ENCODE measurements around the gene ABTB1. TPM values are rescaled to one million over a fixed set of nuclear protein-coding genes. Genes with fewer than 3 reads are reported as not detected.
A peak's percentile ranks its signal among the peaks of the same experiment; 100 is the strongest.

The ABTB1 gene
- total RNA-seq, 1 donor from 2014 or later = 7.2 TPM

DNA sequence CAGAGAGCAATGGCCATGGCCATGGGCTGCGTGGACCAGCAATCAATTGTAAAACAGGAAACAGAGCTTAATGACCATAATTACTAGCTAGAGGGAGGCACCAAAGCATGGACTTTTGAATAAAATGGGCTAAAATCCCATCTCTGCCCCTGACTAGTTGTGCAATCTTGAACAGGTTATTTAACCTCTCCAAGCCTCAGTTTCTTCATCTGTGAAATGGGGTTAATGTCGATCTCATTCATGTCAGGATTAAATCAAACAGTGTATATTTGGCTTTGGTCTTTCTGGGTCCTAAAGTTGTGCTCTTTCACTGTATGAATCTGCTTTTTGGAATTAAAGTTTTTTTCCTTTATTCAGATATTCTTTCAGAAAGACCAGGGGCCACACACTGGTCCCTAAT is 36.1 kb downstream of the ABTB1 start:
- no peak overlapping the region for H3K4me3 Mint-ChIP-seq
- no peak overlapping the region for H3K27ac Mint-ChIP-seq (ENCODE audit: unreplicated experiment)
- DNase-seq (ENCODE audit: low read depth, low spot score) = no peak
- H3K4me1 Mint-ChIP-seq = peaks cover 13% of the 10 kb centered on the region
- H3K27me3 Mint-ChIP-seq (ENCODE audit: low read depth) = no peaks in the 10 kb centered on the region
- H3K36me3 Mint-ChIP-seq (ENCODE audit: low read depth) = peaks cover 3% of the 10 kb centered on the region
- H3K9me3 Mint-ChIP-seq = peaks cover 6% of the 10 kb centered on the region
- TF ChIP-seq, protein P1, sequence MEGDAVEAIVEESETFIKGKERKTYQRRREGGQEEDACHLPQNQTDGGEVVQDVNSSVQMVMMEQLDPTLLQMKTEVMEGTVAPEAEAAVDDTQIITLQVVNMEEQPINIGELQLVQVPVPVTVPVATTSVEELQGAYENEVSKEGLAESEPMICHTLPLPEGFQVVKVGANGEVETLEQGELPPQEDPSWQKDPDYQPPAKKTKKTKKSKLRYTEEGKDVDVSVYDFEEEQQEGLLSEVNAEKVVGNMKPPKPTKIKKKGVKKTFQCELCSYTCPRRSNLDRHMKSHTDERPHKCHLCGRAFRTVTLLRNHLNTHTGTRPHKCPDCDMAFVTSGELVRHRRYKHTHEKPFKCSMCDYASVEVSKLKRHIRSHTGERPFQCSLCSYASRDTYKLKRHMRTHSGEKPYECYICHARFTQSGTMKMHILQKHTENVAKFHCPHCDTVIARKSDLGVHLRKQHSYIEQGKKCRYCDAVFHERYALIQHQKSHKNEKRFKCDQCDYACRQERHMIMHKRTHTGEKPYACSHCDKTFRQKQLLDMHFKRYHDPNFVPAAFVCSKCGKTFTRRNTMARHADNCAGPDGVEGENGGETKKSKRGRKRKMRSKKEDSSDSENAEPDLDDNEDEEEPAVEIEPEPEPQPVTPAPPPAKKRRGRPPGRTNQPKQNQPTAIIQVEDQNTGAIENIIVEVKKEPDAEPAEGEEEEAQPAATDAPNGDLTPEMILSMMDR (conservative IDR thresholded peaks at IDR 0.05) = no peak

DNA sequence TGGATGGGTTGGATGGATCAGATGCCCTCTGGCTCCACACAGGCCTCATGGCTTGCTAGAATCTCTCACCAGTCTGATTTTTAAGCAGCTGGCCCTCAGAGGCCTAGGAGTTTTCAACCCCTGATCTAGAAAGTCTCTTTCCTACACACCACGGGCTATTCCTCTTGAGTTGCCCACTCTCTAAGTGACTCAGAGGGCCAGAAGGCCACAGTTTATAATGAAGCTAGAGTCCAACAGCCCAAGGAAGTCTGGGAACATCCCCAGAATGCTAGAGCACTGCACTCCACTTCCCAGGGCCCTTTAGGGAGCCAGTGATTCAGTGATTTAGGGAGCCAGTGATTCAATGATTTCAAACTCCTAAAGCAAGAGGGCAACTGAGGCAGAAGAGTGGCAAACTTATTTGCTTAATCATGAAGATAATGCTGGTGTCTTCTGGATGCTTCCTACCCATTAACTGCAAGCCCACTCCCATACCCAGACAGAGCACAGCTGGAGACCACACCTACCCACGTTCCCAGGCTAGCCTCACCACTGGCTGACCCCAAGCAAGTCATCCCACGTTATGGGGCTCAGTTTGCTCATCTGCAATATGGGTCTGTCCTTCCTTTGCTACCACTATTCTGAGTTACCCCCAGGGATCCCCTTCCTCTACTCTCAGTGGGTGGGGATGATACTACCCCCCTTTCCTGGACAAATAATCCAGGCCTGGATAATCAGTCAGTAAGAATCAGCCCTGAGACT is 36.7 kb downstream of the ABTB1 start:
- peaks cover 2% of the 10 kb centered on the region for H3K36me3 Mint-ChIP-seq (ENCODE audit: low read depth)
- H3K9me3 Mint-ChIP-seq = peaks cover 4% of the 10 kb centered on the region
- no peak for DNase-seq (ENCODE audit: low read depth, low spot score)
- peaks cover 20% of the 10 kb centered on the region for H3K4me1 Mint-ChIP-seq
- H3K27ac Mint-ChIP-seq (ENCODE audit: unreplicated experiment) = no peak overlapping the region
- TF ChIP-seq, protein P1 (conservative IDR thresholded peaks at IDR 0.05) = no peak
- no peaks in the 10 kb centered on the region for H3K27me3 Mint-ChIP-seq (ENCODE audit: low read depth)
- H3K4me3 Mint-ChIP-seq = no peak overlapping the region

DNA sequence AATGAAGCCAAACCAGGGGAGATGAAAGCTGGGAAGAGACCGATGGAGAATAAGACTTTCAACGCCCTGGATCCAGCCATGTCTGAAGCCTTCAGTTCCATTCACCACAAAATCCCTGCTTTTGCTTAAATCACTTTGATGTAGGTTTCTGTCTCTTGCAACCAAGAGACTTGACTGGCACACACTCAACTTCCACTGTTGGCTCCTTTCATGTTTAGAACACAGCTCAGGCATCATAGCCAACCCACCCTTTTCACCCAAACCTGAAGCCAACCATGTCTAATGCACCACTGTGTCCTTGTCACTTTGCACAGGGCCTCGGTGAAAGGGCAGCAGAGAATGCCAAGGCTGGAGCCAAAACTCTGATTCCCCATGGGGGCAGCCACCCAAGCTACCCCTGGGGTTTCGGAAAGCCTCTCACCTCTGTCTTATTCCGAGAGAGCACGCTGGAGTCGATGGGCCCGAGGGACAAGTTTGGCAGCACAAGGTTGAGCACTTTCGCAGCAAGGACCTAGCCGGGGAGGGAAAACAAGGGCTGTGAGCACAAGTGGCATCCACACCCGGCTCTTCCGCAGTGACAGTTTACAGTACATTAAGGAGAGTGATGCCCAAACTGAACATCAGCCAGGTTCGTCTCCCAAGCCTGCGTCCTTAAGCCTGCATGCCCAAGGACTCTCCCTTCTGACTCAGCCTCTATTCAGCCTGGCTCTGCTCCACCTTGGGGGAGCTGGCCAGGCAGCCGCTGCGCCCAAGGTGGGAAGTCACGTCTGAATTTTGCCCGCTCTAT is 37.6 kb downstream of the ABTB1 start:
- no peak overlapping the region for H3K4me3 Mint-ChIP-seq
- no peaks in the 10 kb centered on the region for H3K27me3 Mint-ChIP-seq (ENCODE audit: low read depth)
- H3K36me3 Mint-ChIP-seq (ENCODE audit: low read depth) = no peaks in the 10 kb centered on the region
- DNase-seq (ENCODE audit: low read depth, low spot score) = no peak
- peak overlapping the region; percentile 57 for H3K27ac Mint-ChIP-seq (ENCODE audit: unreplicated experiment)
- H3K9me3 Mint-ChIP-seq = no peaks in the 10 kb centered on the region
- TF ChIP-seq, protein P1 (conservative IDR thresholded peaks at IDR 0.05) = no peak
- H3K4me1 Mint-ChIP-seq = peaks cover 21% of the 10 kb centered on the region

DNA sequence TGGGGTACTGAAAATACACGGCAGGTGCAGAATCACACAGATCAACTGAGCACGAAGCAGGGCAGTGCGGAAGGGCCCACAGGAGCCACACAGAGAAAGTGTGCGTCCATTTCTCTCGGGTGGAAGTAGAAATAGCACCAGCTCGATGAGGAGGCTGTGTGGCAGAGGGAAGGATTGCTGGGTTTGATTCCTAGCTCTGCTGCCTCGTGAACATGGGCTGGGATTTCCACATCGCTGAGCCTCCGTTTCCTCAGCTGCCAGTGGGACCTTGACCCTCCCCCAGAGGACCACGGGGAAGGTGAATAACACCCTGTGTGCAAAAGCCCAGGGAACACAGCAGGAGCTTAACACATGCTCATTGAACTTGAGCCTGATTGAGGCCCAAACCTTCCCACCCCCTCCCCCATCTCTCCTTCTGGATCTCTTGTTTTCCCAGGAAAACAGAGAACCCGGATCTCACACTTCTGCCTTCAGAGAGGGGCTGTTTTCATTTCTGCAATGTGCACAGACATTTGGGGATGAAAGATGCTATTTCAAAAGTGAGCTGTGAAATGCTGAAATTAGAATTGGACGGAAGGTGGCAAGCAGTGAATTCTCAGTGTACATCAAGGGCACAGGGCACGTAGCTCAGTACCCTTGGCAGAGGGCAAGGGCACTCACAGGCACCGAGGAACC is 38.4 kb downstream of the ABTB1 start:
- H3K4me1 Mint-ChIP-seq = peaks cover 21% of the 10 kb centered on the region

DNA sequence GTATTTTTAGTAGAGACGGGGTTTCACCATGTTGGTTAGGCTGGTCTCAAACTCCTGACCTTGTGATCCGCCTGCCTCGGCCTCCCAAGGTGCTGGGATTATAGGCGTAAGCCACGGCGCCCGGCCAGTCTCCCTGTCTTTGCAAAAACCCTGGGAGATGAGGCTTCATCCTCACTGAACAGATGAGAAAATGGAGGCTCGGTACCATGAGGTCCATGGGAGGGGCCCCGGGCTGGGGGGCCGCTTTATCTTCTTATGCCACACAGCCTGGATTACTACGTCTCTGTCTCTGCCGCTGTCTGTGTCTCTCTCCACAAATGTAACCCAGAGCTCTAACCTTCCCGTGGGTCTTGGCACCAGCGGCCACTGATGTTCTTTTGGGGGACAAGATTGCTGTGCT is 39.1 kb downstream of the ABTB1 start:
- Mint-ChIP-seq H3K9me3 (no peaks in the 10 kb centered on the region), H3K4me3 (no peak overlapping the region), H3K36me3 (ENCODE audit: low read depth) (no peaks in the 10 kb centered on the region), H3K4me1 (peaks cover 21% of the 10 kb centered on the region), H3K27me3 (ENCODE audit: low read depth) (no peaks in the 10 kb centered on the region), H3K27ac (ENCODE audit: unreplicated experiment) (no peak overlapping the region)
- TF ChIP-seq, protein P1 (conservative IDR thresholded peaks at IDR 0.05) = no peak
- no peak for DNase-seq (ENCODE audit: low read depth, low spot score)

More for the DNA sequence above, 38.4 kb downstream of the ABTB1 start:
- no peaks in the 10 kb centered on the region for H3K27me3 Mint-ChIP-seq (ENCODE audit: low read depth)
- no peaks in the 10 kb centered on the region for H3K36me3 Mint-ChIP-seq (ENCODE audit: low read depth)
- no peaks in the 10 kb centered on the region for H3K9me3 Mint-ChIP-seq
- no peak overlapping the region for H3K27ac Mint-ChIP-seq (ENCODE audit: unreplicated experiment)
- H3K4me3 Mint-ChIP-seq = no peak overlapping the region
- TF ChIP-seq, protein P1 (conservative IDR thresholded peaks at IDR 0.05) = no peak
- no peak for DNase-seq (ENCODE audit: low read depth, low spot score)
